Activated gamma-delta T cell treated with Interleukin-2 at 50 U/mL for 16 hours (primary cell): ENCODE measurements around the gene CCDC188.

Source experiments
- DNase-seq: peaks from one replicate; pipeline ENCODE4 v3.0.0-alpha.2; 2020

The CCDC188 gene

DNA sequence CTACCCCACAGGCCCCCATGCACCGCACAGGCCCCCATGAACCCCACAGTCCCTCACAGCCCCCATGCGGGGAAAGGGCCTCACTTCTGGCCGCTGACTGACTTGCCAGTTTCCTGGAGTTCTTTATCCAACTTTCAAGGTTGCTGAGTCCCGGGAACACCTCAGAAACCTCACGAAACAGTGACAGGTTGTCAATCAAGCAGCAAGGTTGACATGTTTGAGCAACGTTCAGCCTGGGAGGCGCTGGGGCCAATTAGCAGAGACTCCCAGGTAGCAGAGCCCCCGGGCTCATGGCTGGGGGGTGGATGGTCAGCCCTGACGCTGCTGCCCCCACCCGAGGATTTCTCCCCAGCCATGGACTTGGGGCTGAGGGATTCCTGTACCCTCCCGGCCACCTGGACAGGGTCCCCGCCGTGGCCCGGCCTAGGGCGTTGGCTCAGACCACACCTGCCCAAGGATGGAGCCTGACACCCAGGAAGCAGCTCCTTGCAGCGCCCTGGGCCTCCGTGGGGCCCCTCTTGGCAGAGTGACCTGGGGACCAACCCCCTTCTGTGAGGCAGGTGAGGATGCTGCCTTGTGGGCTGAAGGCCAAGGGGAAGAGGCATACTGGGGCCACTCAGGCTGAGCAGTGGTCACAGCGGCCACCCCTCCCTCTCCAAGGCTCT lies 33.8 kb upstream of the CCDC188 start:
- DNase-seq: no peak

DNA sequence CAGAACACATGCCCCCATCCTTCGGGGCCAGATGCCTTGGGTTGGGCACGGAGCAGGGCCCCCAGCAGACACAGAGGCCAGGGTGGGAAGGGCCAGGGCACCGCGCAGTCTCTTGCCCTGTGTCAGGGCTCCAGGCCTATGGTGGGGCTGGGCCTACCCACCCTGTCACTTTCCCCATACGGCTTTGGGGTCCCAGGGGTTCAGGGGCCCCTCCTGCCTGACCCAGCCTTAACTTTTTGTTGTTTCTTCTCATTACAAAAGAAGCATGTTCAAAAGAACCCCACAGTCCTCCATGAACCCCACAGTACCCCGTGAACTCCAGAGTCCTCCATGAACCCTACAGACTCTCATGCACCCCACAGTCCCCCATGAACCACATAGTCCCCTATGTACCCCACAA lies 33.0 kb upstream of the CCDC188 start:
- DNase-seq: no peak

DNA sequence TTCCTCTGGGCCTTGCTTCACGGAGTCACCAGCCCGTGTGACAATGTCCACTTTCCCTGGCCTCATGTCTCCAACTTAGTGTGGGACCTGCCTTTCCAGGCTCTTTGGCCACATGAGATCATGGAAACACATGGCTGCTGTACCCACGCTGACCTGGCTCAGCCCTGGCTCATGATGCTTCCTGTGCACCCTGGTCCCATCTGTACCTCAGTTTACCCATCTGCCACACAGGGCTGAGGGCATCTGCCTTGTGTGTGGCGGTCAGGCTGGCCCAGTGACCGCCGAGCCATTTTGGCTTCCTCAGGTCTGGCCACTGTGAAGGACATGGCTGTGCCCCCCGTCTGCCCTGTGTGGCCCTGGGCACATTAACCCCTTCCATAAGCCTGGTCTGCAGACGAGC lies 32.2 kb upstream of the CCDC188 start:
- no peak for DNase-seq

DNA sequence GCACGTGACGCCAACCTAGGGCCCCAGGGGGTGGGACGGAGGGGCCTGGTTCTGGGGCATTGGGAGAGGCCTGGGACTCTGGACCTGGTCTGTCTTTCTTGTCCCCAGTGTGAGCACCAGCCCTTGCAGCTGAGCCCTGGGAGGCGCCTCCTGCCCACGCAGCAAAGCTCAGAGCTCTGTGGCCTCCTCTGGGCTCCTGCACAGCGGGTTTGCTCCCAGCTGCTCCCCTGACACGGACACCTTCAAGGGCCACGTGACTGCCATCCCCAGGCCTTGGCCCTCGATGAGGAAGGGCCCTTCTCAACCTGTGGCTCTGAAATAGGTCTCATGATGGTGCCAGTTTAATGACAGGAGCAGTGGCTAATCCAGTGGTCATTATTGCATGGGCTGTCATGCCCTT lies 31.5 kb upstream of the CCDC188 start:
- DNase-seq: no peak

DNA sequence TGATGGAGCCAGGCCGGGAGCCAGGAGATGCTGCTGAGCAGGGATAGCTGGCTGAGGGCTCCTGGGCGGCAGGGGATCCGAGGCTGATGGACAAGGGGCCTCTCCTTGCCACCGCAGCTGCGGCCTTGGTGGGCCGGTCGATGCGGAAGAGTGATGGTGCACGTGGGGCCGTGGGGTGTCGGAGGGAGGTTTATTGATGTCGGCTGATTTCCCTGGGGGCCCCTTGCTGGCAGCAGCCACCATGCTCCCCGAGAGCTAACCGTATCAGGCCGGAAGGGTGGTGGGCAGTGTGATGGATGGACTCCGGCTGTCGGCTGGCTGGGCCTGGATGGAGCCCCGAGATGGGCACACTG lies 31.0 kb upstream of the CCDC188 start:
- DNase-seq: no peak

DNA sequence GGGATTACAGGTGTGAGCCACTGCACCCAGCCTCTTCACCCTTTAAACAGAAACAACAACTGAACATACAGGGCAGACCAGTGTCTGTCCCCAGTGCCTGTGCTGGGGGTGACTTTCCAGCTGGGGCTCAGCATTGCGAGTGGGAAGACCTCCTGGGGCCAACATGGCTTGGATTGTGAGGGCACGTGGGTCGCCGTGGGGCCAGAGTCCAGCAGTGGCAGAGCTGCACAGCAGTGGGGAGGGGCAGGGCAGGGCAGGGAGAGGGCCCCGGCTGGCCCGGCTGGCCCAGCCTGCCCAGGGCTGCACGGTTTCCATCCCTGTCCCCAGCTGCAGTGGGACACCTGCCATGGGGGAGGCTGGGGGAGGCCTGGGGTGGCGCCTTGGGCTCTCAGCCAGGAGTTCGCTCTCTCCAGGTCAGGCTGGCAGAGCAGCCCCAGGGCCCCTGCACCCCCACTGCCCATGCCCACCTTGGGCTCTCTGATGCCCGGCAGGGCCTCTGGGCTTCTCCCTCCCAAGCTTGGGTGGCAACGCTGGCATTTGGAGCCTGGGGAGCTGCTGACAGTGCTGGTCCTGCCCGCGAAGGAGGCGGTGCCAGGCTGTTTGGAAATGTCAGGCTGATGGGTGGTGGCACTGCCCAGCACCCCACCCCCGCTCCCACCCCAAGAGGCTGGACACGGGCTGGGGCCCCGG lies 30.5 kb upstream of the CCDC188 start:
- no peak for DNase-seq

DNA sequence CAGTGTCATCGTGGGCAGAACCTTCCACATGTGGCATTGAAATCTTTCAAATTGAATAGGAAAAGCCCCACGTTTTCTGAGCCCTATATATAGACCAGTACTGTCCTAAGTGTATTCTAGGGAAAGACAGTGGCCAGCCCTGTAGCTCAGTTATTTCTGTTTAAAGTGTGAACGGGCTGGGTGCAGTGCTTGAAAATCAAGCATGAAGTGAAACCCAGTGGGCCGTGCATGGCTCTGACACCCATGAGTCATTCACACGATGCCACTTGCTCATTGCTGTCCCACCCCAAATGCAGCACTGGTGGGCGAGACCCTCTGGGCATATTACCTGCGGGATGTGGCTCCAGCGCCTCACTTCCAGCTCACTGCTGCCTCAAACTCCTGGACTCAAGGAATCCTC lies 29.8 kb upstream of the CCDC188 start:
- no peak for DNase-seq

DNA sequence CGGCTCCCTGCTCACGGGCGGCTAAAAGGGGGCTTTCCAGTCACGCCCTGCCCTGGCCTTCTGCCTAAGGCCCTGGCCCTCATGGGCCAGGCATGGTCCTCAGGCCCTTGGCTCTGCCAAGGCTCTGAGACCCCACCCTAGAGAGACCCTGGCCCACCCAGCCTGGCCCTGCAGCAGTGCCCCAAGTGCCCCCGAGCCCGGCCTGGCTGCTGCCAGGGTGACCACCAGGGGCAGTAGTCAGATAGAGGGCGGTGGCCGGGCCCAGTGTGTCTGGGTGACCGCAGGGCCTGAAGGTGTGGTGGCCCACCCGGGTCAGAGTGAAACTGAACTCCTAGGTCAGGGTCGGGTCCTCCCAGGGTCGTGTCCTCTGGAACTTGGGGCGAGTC lies 29.4 kb upstream of the CCDC188 start:
- no peak for DNase-seq

DNA sequence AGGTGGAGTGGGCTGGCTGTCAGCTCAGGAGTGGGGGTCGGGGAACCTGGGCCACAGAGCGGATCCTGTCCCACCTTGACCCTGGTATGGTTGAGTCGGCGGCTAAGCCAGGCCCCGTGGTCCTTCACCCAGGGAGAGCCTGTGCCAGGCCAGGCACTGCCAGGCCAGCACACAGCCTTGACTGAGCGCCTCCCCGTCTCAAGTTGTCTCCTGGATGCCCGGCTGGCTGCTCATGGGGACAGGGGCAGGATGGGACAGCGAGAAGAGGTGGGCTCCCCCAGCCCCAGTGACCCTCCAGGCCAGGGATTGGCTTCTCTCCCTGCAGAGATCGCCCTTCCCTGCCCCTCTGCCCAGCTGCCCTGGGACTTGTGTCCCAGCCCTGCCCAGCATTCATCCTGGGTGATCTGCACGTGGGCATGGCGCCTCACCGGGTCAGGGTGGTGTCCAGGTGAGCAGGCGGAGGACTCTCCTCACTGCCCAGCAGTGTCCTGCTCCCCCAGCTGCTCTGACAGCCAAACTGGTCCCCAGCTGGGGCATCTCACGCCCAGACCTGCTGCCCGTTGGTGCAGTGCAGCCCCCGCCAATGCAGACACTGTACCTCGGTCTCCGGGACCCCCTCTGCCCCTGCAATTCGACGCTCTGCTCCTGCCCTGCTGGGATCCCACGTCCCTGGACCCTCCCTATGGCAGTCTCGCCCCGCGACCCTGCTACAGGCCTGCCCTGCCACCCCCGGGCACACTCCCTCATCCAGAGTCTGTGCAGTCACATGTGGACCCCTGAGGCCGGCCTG lies 28.8 kb upstream of the CCDC188 start:
- DNase-seq: no peak

DNA sequence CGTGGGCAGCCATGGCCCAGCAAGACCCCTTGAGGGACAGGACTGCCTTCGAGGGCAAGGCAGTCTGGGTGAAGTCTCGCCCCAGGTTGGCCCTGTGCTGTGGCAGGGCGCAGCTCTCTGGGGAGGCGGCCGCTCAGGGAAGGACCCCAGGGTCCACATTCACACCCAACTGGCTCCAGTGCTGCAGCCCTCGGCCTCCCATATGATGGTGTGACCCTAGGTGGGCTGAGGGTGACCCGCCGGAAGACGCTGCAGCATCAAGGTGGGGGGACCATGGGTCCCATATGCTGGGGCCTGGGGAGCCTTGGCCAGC lies 28.0 kb upstream of the CCDC188 start:
- DNase-seq: no peak

DNA sequence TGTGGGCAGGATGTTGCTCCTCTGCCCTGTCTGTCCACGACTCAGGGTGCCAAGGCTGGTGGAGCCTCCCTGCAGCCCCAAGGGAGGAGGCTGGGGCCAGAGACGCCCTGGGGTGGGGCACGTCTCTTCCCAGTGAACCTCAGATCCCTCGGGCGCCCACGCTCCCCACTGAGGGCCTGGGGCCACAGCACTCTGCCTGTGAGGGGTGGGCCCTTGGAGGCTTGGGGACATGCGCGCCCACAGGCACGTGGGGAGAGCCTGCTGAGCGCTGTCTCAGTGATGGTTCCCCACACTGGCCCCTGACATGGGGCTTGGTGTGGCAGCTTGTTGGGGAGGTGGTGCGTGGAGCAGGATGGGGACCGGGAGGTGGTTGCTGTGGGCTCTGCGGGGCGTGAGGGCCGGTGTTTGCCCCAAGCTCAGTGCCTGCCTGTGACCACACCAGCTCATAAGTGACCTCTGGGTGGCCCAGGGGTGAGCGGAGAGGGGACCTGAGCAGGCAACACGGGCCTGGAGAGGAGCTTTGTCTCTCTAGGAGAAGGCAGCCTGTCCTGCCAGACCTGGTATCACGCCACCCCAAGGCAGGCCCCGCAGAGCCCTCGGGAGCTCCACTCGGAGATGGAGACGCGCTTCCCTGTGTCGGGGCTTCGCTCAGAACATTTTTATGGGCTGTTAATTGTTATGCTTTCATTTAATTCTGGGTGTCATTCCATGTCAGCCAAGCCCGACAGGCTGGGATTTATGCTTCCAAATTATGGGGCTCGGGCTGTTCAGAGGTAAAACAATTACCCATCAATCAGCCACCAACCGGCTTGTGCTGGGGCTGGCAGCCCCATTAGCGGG lies 27.4 kb upstream of the CCDC188 start:
- no peak for DNase-seq

DNA sequence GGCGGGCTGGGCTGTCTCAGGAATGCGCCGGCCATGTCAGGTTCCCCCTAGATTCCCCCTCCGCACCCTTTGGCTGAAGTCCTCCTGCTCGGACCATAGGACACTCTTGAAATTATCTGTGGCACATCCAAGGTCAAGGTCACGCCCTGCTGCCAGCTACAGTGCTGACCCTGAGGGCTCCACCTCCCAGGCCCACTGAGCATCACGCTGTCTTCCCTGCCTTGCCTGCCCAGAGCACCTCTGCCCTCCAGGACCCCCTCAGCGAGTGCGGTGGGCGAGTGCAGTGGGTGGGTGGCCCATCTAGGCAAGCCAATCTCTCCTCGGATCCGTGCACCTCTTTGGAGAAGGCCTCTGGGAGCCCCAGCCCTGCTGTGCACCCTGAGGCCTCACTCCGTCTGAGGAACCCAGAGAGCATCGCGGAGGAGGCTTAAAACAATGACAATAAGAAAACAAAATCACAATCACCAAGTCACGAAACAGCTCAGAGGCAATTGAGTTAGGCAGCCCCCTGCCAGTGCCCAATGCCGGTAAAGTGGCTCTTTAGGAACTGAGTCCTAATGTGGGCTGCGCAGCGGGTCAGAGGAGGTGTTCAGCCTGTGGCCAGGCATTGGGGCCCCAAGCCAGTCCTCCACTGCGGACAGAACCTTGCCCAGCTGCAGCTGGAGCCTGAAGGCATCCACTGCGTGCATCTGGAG lies 26.5 kb upstream of the CCDC188 start:
- no peak for DNase-seq

DNA sequence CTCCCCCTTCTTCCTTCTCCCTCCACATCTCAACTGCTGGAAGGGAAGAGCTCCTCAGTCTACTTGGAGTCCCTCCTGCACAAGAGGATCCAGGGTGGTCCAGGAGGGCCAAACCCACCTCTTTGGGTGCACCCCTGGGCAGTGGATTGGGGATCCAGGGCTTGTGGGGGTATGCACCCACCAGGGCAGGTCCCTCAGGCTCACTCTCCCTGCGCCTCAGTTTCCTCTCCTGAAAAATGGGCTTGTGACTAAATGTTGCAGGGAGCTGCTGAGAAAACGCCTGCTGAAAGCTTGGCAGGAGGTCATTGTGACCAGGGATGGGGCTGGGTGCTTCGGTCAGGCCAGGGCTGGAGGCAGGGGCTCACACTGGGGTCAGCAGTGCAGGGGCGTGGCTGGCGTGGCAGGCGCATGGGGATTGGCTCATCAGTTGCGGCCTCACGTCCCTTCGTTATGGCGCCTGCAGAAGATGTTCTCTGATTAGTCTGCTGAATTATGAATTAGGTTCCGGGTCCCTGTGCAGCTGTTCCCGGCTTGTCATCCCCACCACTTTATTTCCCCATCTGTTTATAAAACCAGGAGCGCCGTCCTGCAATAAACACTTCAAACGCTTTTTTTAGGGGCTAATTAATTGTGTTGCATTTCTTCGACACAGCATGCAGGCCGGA lies 25.7 kb upstream of the CCDC188 start:
- no peak for DNase-seq

DNA sequence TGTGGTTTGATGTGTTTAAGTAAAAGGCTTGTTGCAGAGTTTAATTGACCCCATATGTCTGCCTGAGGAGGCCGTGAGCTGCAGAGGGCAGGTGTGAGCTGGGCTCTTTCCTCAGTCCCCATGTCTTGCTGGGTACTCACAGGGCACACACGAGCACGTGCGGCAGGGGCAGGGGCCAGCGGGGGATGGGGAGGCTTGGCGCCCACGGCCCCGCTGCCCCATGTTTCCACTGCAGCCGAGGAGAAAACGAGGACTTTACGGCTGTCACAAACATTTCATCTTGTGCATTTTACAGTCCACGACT lies 24.7 kb upstream of the CCDC188 start:
- DNase-seq: no peak

DNA sequence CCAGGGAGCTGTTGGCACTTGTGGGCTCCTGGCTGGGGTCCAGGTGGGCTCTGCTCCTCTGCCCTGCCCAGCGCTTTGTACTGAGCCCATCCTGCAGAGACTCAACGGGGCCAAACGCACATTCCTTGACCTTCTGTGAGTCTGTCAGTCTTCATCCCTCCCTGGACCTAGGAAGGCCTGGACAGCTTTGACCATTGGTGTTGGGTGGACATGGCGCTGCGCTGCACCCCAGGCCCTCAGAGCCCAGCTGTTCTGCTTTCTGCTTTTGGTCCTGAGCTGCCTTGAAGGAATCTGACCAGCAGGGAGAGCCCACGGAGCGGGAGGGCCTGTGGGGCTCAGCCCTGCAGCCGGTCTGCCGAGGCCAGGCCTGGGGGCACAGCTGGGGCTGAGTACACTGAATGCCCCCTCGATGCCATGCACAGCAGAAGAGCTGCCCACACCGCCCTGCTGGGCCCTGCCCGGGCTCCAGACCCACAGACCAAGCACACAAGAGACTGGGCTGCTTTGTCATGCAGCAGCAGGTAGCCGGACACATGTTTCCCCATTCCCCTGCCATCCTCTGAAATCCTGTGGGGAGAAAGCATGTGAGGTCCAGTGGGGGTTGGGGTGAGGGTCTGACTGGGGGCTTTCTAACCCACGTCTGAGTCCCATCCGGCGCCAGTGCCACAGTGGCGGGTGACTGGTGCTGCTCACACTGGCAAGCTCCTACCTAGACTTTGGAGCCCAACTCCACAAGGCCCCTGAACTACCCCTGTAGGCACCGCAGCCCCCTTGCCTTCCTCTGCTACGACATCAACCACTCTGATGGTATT lies 24.1 kb upstream of the CCDC188 start:
- DNase-seq: no peak

DNA sequence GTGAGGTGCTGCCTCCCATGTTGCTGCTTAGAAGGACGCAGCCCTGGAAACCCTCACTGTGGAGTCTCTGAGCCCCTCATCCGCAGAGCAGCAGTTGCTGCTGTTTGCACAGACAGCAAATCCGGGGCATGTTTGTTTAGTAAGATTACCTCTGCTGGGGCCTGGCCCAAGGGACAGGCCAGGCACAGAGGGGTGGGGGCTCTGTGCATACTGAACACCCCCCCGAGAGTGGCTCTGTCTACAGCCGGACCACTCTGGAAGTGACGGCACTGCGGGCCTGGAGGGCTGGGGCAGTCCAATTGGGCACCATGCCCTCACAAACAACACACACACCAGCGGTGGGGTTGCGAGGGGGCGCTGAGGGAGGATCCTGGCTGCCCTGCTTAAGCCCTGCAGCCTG lies 22.9 kb upstream of the CCDC188 start:
- no peak for DNase-seq

DNA sequence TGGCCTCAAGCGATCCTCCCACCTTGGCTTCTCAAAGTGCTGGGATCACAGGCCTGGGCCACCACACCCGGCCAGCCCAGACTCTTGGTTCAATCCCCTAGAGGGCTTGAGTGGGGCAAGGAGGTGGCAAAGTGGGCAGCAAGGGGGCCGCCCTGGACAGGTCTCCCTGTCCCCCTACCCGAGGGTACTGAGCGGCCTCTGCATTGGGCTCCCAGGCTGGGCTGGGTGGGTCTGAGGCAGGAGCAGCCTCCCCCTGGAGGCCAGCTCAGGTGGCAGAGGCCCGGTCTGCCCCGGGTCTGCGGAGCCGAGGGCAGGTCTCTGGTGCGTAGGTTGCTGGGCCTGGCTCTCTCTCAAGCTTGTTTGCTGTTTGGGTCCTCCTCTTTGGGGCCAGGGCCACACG lies 22.4 kb upstream of the CCDC188 start:
- no peak for DNase-seq

DNA sequence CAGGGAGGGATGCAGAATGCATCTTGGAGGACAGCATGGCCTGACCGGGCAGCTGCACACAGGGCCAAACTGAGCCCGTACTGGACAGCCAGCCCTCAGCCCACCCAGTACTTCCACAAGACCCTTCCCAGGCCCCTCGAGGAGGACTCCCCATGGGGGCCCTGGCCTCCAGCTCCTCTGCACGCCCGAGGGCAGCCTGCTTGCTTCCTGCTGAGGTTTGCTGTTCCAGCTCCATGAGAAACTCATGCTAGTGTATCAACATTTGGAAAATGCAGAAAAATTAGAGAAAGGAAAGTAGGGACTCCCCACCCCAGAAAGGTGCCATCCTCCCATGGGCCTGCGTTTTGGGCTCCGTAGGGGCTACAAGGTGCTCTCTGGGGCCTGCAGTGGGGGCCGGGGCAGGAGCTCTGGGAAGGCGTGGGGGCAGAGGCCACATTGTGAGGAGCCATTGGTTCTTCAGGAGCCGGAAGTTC lies 21.3 kb upstream of the CCDC188 start:
- DNase-seq: no peak

DNA sequence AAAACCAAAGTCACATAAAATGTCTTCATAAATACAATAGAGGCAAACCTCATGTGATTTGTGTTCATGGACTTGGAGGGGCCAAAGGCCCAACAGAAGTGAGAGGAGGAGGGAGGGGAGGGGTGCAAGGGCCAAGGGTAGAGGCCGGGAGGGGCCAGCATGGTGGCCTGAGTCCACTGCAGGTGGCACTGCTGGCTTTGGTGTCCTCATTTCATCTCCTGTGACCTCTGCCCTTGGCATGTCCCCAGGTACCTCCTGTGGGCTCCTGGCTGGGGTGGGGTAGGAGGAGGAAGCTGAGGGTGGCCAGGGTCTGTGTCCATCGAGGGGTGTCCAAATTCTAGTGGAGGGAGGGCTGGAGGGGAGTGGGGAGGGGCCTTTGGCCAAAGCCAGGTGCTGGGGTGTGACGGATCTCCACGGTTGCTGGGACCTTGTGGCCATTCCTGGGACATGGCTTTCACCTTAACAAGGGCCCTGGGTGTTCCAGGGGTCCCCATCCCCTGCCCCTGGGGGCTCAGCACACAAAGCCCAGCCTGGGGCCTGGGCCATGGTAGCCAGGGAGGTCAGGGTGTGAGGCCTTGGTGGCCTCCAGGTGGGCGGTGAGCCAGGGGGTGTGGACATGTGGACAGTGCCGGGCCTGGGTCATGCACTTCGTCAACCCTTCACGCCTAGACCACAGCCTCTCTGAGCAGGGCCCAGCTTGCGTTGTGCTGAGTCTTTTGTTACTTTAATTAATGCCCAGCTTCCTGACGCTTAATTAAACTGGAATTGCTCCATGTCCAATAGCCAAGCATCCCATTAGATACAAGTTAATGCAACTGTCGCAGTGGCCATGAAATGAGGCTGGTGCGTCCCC lies 20.7 kb upstream of the CCDC188 start:
- no peak for DNase-seq

DNA sequence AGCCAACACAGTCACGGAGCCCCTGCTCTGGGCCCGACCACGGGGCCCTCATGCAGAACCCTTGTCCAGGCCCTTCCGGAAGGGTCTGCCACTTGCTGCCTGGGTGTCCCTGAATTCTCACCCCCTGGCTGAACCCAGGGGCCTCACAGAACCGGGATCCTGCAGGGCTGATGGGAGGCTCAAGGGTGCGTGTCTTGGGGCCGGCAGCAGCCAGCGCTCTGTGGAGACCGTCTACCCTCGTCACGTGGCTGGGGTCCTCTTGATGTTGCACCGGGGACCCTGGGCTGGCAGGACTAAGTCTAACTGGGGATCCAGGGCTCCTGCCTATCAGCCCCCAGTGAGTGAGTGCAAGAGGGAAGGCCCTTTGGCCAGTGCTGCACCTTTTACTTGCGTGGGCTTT lies 19.3 kb upstream of the CCDC188 start:
- DNase-seq: no peak
